H9 (cell line): ENCODE measurements around the gene KAT6B. TPM values are rescaled to one million over a fixed set of nuclear protein-coding genes. Genes with fewer than 3 reads are reported as not detected.
A peak's percentile ranks its signal among the peaks of the same experiment; 100 is the strongest.

Source experiments
- DNase-seq: peaks from one replicate; pipeline ENCODE4 v3.0.0-alpha.2; 2017
- H2AFZ ChIP-seq: one replicate; pipeline ENCODE4 v1.6.1; 2013; ENCODE audit warnings: mild to moderate bottlenecking, low read length, control low read depth, moderate library complexity
- H2AK5ac ChIP-seq: 2 replicates; pipeline ENCODE4 v1.6.1; 2013; ENCODE audit warnings: low read length, control low read depth, mixed read lengths; ENCODE audit not compliant: insufficient read length
- H2BK120ac ChIP-seq: one replicate; pipeline ENCODE4 v1.6.1; 2013; ENCODE audit warnings: low read depth, mild to moderate bottlenecking, low read length, control low read depth, inconsistent platforms; ENCODE audit not compliant: poor library complexity, severe bottlenecking
- H2BK12ac ChIP-seq: 2 replicates; pipeline ENCODE4 v1.6.1; 2013; ENCODE audit warnings: low read length, control low read depth, mixed read lengths, low read depth; ENCODE audit not compliant: insufficient read length
- H2BK15ac ChIP-seq: 2 replicates; pipeline ENCODE4 v1.6.1; 2013; ENCODE audit warnings: low read depth, low read length, control low read depth
- H2BK20ac ChIP-seq: one replicate; pipeline ENCODE4 v1.6.1; 2013; ENCODE audit warnings: low read depth, mild to moderate bottlenecking, low read length, control low read depth, inconsistent platforms; ENCODE audit not compliant: poor library complexity, severe bottlenecking
- H2BK5ac ChIP-seq: 2 replicates; pipeline ENCODE4 v1.6.1; 2013; ENCODE audit warnings: low read length, control low read depth, mixed read lengths; ENCODE audit not compliant: insufficient read length
- H3K14ac ChIP-seq: 2 replicates; pipeline ENCODE4 v1.6.1; 2013; ENCODE audit warnings: low read length, control low read depth; ENCODE audit not compliant: insufficient read depth
- H3K18ac ChIP-seq: 2 replicates; pipeline ENCODE4 v1.6.1; 2013; ENCODE audit warnings: low read depth, mild to moderate bottlenecking, mixed read lengths, low read length, control low read depth; ENCODE audit not compliant: insufficient read length
- H3K23ac ChIP-seq: 2 replicates; pipeline ENCODE4 v1.6.1; 2013; ENCODE audit warnings: low read length, control low read depth, mixed read lengths, low read depth; ENCODE audit not compliant: insufficient read length
- H3K23me2 ChIP-seq: 2 replicates; pipeline ENCODE4 v1.6.1; 2013; ENCODE audit warnings: low read depth, mild to moderate bottlenecking, mixed read lengths, low read length, control low read depth; ENCODE audit not compliant: insufficient read length, poor library complexity, severe bottlenecking
- H3K27ac ChIP-seq: 2 replicates; pipeline ENCODE4 v1.5.1; 2013; ENCODE audit warnings: low read length, control low read depth, mixed read lengths, low read depth; ENCODE audit not compliant: insufficient read length
- H3K27me3 ChIP-seq: 2 replicates; pipeline ENCODE4 v1.6.1; 2013; ENCODE audit warnings: low read length, control low read depth, inconsistent platforms; ENCODE audit not compliant: insufficient read depth
- H3K4ac ChIP-seq: 2 replicates; pipeline ENCODE4 v1.6.1; 2013; ENCODE audit warnings: low read depth, mild to moderate bottlenecking, control low read depth, inconsistent platforms, low read length, moderate library complexity
- H3K4me1 ChIP-seq: 2 replicates; pipeline ENCODE4 v1.6.1; 2013; ENCODE audit warnings: low read length, control low read depth, inconsistent platforms; ENCODE audit not compliant: insufficient read depth
- H3K4me2 ChIP-seq: 2 replicates; pipeline ENCODE4 v1.6.1; 2013; ENCODE audit warnings: low read length, control low read depth, mixed read lengths; ENCODE audit not compliant: insufficient read length, insufficient read depth
- H3K56ac ChIP-seq: 2 replicates; pipeline ENCODE4 v1.6.1; 2013; ENCODE audit warnings: low read depth, mild to moderate bottlenecking, mixed read lengths, low read length, control low read depth; ENCODE audit not compliant: insufficient read length
- H3K79me1 ChIP-seq: 2 replicates; pipeline ENCODE4 v1.6.1; 2013; ENCODE audit warnings: low read depth, mild to moderate bottlenecking, moderate library complexity, low read length, control low read depth, inconsistent platforms; ENCODE audit not compliant: insufficient read depth, poor library complexity, severe bottlenecking
- H3K79me2 ChIP-seq: 2 replicates; pipeline ENCODE4 v1.6.1; 2013; ENCODE audit warnings: low read length, control low read depth, inconsistent platforms; ENCODE audit not compliant: insufficient read depth
- H3K9ac ChIP-seq: 2 replicates; pipeline ENCODE4 v1.6.1; 2013; ENCODE audit warnings: low read length, control low read depth, mixed read lengths; ENCODE audit not compliant: insufficient read length; ENCODE audit errors: extremely low read depth
- H3K9me3 ChIP-seq: one replicate; pipeline ENCODE4 v1.6.1; 2013; ENCODE audit warnings: low read depth, low read length, inconsistent platforms; ENCODE audit not compliant: control insufficient read depth
- H3T11ph ChIP-seq: one replicate; pipeline ENCODE4 v1.6.1; 2013; ENCODE audit warnings: mild to moderate bottlenecking, low read length, control low read depth, inconsistent platforms
- H4K20me1 ChIP-seq: one replicate; pipeline ENCODE4 v1.6.1; 2013; ENCODE audit not compliant: control insufficient read depth, insufficient read length, insufficient read depth
- H4K5ac ChIP-seq: 2 replicates; pipeline ENCODE4 v1.6.1; 2013; ENCODE audit warnings: low read depth, mild to moderate bottlenecking, mixed read lengths, low read length, control low read depth; ENCODE audit not compliant: insufficient read length
- H4K8ac ChIP-seq: replicated peaks from 2 replicates; pipeline ENCODE4 v1.6.1; 2013; ENCODE audit warnings: low read length, control low read depth, mixed read lengths, low read depth; ENCODE audit not compliant: insufficient read length
- H4K91ac ChIP-seq: 2 replicates; pipeline ENCODE4 v1.6.1; 2013; ENCODE audit warnings: low read depth, mild to moderate bottlenecking, moderate library complexity, mixed read lengths, low read length, control low read depth; ENCODE audit not compliant: insufficient read length
- H3K27ac Mint-ChIP-seq, 3 experiments: 2 replicates in 2 of 3; 3 replicates in 1 of 3; pipeline ENCODE4 v1.8.0; 2020 to 2021; ENCODE audit warnings: mixed read lengths in 3 of 3, mild to moderate bottlenecking in 1 of 3, moderate library complexity in 1 of 3
- H3K27me3 Mint-ChIP-seq: 2 replicates; pipeline ENCODE4 v1.8.0; 2021; ENCODE audit warnings: low read depth, mild to moderate bottlenecking, moderate library complexity, mixed read lengths
- H3K36me3 Mint-ChIP-seq, 3 experiments: 2 replicates in 2 of 3; 3 replicates in 1 of 3; pipeline ENCODE4 v1.8.0; 2020 to 2021; ENCODE audit warnings: low read depth in 3 of 3, mixed read lengths in 3 of 3; ENCODE audit not compliant: insufficient read depth in 1 of 3
- H3K4me1 Mint-ChIP-seq, 2 experiments: 2 replicates each; pipeline ENCODE4 v1.8.0; 2020; ENCODE audit warnings: mixed read lengths in 2 of 2
- H3K4me3 Mint-ChIP-seq, 2 experiments: 2 replicates in 1 of 2; 3 replicates in 1 of 2; pipeline ENCODE4 v1.8.0; 2020 to 2021; ENCODE audit warnings: mild to moderate bottlenecking in 2 of 2, mixed read lengths in 2 of 2, moderate library complexity in 1 of 2
- H3K9me3 Mint-ChIP-seq, 2 experiments: 2 replicates in 1 of 2; 3 replicates in 1 of 2; pipeline ENCODE4 v1.8.0; 2020; ENCODE audit warnings: mild to moderate bottlenecking in 2 of 2, mixed read lengths in 2 of 2, moderate library complexity in 1 of 2
- CTCF ChIP-seq: fragments of 200-600 bp; sonication (generic); conservative IDR thresholded peaks from 3 replicates; pipeline ENCODE4 v1.8.0; 2021; ENCODE audit warnings: antibody characterized with exemption, mild to moderate bottlenecking
- WGBS: extraction: QIAGEN DNeasy Blood & Tissue Kit; methylation state at CpG from one replicate; pipeline ENCODE4 v1.1.7; 2013; ENCODE audit warnings: missing lambda C conversion rate, low lambda C conversion rate, mixed read lengths; ENCODE audit not compliant: insufficient read length; ENCODE audit errors: extremely low coverage; 5-methylcytosine and 5-hydroxymethylcytosine counted together
- total RNA-seq: library from RNA; stranded (reverse); gene quantifications from 2 replicates; pipeline ENCODE4 v1.2.1, GENCODE V29; 2021

Gene KAT6B
- total RNA-seq, 1 experiment from 2014 or later, result 34.2 TPM

- Histone ChIP-seq H2BK5ac (no peak overlapping the region), H3K27ac (no peak overlapping the region), H2BK15ac (no peak overlapping the region), H4K8ac (no peak overlapping the region), H4K91ac (no peak overlapping the region), H3K9me3 (no peaks in the 10 kb centered on the region), H3K4me1 (peaks cover 3% of the 10 kb centered on the region; the same call in 1 of the 2 replicates), H2BK120ac (no peak overlapping the region), H3K23ac (no peak overlapping the region), H3K23me2 (no peaks in the 10 kb centered on the region), H2BK12ac (no peak overlapping the region), H3K9ac (no peak overlapping the region), H3K56ac (no peak overlapping the region), H4K5ac (no peak overlapping the region), H3K4me2 (no peak overlapping the region), H3K79me1 (no peaks in the 10 kb centered on the region), H3K18ac (no peak overlapping the region), H3K14ac (no peak overlapping the region), H2AK5ac (no peak overlapping the region), H3T11ph (no peak overlapping the region), H4K20me1 (no peaks in the 10 kb centered on the region), H3K4ac (no peak overlapping the region), H3K79me2 (no peaks in the 10 kb centered on the region; the same call in 1 of the 2 replicates), H2AFZ (no peak overlapping the region), H2BK20ac (no peak overlapping the region), H3K27me3 (no peaks in the 10 kb centered on the region)
- DNase-seq, result no peak
- Mint-ChIP-seq H3K27me3 (no peaks in the 10 kb centered on the region), H3K9me3 (no peaks in the 10 kb centered on the region), H3K4me3 (no peak overlapping the region; a peak in 1 of 5 replicates), H3K4me1 (peaks cover 33 to 40% of the 10 kb centered on the region in 2 experiments), H3K27ac (peak overlapping the region in 2 of 3 experiments; percentile 2 to 57; a peak in 2 of 7 replicates), H3K36me3 (no peaks in the 10 kb centered on the region)
- no peak for TF ChIP-seq CTCF
- WGBS, result no CpG with 5 or more reads among the region's 2 CpGs
Measured at GRCh38 chr10:74863551-74863950, 37.2 kb downstream of the KAT6B start.
